Endothelial cell of hepatic sinusoid (primary cell): ENCODE measurements around the gene FGFR3.

Experiments used
- in situ Hi-C: cut with HindIII; loops from 2 replicates; pipeline ENCODE4 v1.10.0; 2017; ENCODE audit warnings: low sequenced_read_pairs

FGFR3 gene

GRCh38 chr4:1755297-1755696, 37.8 kb upstream of the FGFR3 start:
- in situ Hi-C loops = loop anchor here (10.0 kb wide), 1 partner anchor 70 kb away; no protein-coding TSS in a partner anchor

- in situ Hi-C loops = loop anchor here (10.0 kb wide), 1 partner anchor 69 kb away; no protein-coding TSS in a partner anchor
These were observed 37.0 kb upstream of the FGFR3 start for GRCh38 chr4:1756079-1756478.

- in situ Hi-C loops = loop anchor here (10.0 kb wide), 1 partner anchor 68 kb away; no protein-coding TSS in a partner anchor
These were observed 36.0 kb upstream of the FGFR3 start for GRCh38 chr4:1756893-1757779.

- in situ Hi-C loops = loop anchor here (10.0 kb wide), 1 partner anchor 67 kb away; no protein-coding TSS in a partner anchor
These were observed 35.3 kb upstream of the FGFR3 start for GRCh38 chr4:1757836-1758235.

- in situ Hi-C loops = loop anchor here (10.0 kb wide), 1 partner anchor 66 kb away; no protein-coding TSS in a partner anchor
These were observed 34.6 kb upstream of the FGFR3 start for GRCh38 chr4:1758306-1759121.

- in situ Hi-C loops = loop anchor here (10.0 kb wide), 1 partner anchor 66 kb away; no protein-coding TSS in a partner anchor
These were observed 33.8 kb upstream of the FGFR3 start for GRCh38 chr4:1759170-1759817.

GRCh38 chr4:1759818-1760223, 33.3 kb upstream of the FGFR3 start:
- in situ Hi-C loops = loop anchor here (10.0 kb wide), 1 partner anchor 65 kb away; no protein-coding TSS in a partner anchor

- in situ Hi-C loops = no loop called here
These were observed 32.5 kb upstream of the FGFR3 start for GRCh38 chr4:1760521-1761071.

- in situ Hi-C loops = no loop called here
These were observed 31.9 kb upstream of the FGFR3 start for GRCh38 chr4:1761130-1761689.

- in situ Hi-C loops = no loop called here
These were observed 30.7 kb upstream of the FGFR3 start for GRCh38 chr4:1762264-1763010.

GRCh38 chr4:1763070-1763549, 30.0 kb upstream of the FGFR3 start:
- in situ Hi-C loops = no loop called here

GRCh38 chr4:1763550-1764080, 29.5 kb upstream of the FGFR3 start:
- in situ Hi-C loops = no loop called here

- in situ Hi-C loops = no loop called here
These were observed 28.4 kb upstream of the FGFR3 start for GRCh38 chr4:1764670-1765069.

- in situ Hi-C loops = no loop called here
These were observed 27.6 kb upstream of the FGFR3 start for GRCh38 chr4:1765409-1766072.

- in situ Hi-C loops = no loop called here
These were observed 26.7 kb upstream of the FGFR3 start for GRCh38 chr4:1766106-1767060.

GRCh38 chr4:1767061-1767769, 25.9 kb upstream of the FGFR3 start:
- in situ Hi-C loops = no loop called here
